ENCODE data around the gene CLHC1.
"Not testable (repeated sequence)": the region's sequence is repeated elsewhere in the genome, so short reads cannot be mapped to it uniquely, and the experiment has no call there.

CLHC1 gene

DNA sequence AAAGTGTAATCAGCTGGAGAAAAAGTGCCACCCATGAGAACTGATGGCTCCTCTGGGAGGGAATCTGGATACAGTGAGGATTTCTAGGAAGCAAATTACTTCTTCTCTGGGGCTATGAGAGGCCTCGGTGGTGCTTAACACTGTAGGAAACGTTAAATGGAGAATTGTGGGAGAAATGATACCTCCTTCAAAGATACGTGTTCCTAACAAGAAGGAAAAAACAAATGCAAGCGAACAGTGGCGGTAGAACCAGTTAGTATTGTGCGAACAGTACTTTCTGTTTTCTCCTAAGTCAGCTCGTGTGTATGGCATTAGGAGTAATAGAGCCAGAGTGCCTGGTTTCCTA, 37.5 kb upstream of the CLHC1 start:
- Histone ChIP-seq H3K79me2 (no peaks in the 10 kb centered on the region), H3K4me1 (peaks cover 3% of the 10 kb centered on the region), H3K9me3 (ENCODE audit: control insufficient read depth, low read length) (no peaks in the 10 kb centered on the region), H3K4me3 (ENCODE audit: low read depth, low read length) (peak overlapping the region; percentile 97), H3K4me2 (ENCODE audit: low read length) (peak overlapping the region; percentile 80), H3K27ac (peak overlapping the region; percentile 85), H2AFZ (peak overlapping the region; percentile 96), H3K36me3 (ENCODE audit: control insufficient read depth, insufficient read depth, low read length) (no peaks in the 10 kb centered on the region), H3K9ac (no peak overlapping the region), H3K27me3 (ENCODE audit: control insufficient read depth, insufficient read depth, low read length) (no peaks in the 10 kb centered on the region)
- TF ChIP-seq CTCF (IDR thresholded peaks at IDR 0.05) = no peak

DNA sequence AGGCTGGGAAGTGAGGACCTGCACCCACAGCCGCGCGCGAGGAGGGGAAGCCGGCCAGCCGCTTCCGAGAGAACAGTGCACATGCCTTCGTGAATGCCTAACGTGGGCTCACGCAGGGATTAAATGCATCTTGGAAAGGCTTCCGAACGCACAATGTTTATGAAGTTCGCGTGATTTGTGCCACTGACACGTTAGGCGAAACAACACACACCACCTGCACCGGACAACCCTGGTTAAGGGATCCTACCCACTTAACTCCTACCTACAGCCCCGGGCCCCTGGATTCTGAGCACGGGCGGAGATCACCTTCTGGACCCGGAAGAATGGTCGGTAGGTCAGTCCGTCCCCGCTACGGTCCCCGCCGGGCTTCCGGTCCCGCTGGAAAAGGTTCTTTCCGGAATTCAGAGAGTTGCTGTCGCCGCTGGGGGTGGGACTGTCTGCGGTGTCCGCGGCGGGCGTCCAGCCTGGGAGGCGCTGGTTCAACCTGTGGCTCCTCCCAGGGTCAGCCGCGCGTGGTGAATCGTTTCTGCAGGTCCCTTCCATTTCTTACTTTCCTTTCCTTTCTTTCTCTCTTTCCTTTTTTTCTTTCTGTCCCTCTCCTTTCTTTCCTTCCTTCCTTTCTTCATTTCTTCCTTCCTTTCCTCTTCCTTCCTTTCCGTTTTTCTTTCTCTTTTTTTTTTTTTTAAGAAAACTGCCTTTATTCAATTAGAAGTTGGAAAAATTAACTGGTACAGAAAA, 37.0 kb upstream of the CLHC1 start, which contains the start of gene MTIF2:
TSS of gene MTIF2 (minus strand) at position 325 of the 738 bp plus-strand sequence. CDS start 5,373 bp downstream, outside the sequence.
- Histone ChIP-seq H3K9ac (peak within 1 kb of the TSS; percentile 64), H2AFZ (peak within 1 kb of the TSS; percentile 96), H3K79me2 (no peaks in the 10 kb centered on the region), H3K4me1 (peaks cover 3% of the 10 kb centered on the region), H3K36me3 (ENCODE audit: control insufficient read depth, insufficient read depth, low read length) (no peaks in the 10 kb centered on the region), H3K4me2 (ENCODE audit: low read length) (peak within 1 kb of the TSS; percentile 80), H3K9me3 (ENCODE audit: control insufficient read depth, low read length) (no peaks in the 10 kb centered on the region), H3K27me3 (ENCODE audit: control insufficient read depth, insufficient read depth, low read length) (no peaks in the 10 kb centered on the region), H3K27ac (peak within 1 kb of the TSS; percentile 85), H3K4me3 (ENCODE audit: low read depth, low read length) (peak within 1 kb of the TSS; percentile 97)
- TF ChIP-seq CTCF (IDR thresholded peaks at IDR 0.05) = no peak

GRCh38 chr2:55268288-55268906, 36.3 kb upstream of the CLHC1 start:
- Histone ChIP-seq H3K4me3 (ENCODE audit: low read depth, low read length) (peak overlapping the region; percentile 97), H3K79me2 (no peaks in the 10 kb centered on the region), H3K9ac (peak overlapping the region; percentile 64), H3K27me3 (ENCODE audit: control insufficient read depth, insufficient read depth, low read length) (no peaks in the 10 kb centered on the region), H3K9me3 (ENCODE audit: control insufficient read depth, low read length) (no peaks in the 10 kb centered on the region), H3K36me3 (ENCODE audit: control insufficient read depth, insufficient read depth, low read length) (no peaks in the 10 kb centered on the region), H3K27ac (peak overlapping the region; percentile 85), H3K4me2 (ENCODE audit: low read length) (peak overlapping the region; percentile 80), H2AFZ (peak overlapping the region; percentile 96), H3K4me1 (peaks cover 3% of the 10 kb centered on the region)
- no peak for TF ChIP-seq CTCF (IDR thresholded peaks at IDR 0.05)

- H3K79me2 ChIP-seq; H3K9me3 ChIP-seq (ENCODE audit: control insufficient read depth, low read length); H3K4me3 ChIP-seq (ENCODE audit: low read depth, low read length); H3K27ac ChIP-seq; H3K27me3 ChIP-seq (ENCODE audit: control insufficient read depth, insufficient read depth, low read length); H3K4me2 ChIP-seq (ENCODE audit: low read length); H3K9ac ChIP-seq; H3K36me3 ChIP-seq (ENCODE audit: control insufficient read depth, insufficient read depth, low read length); H3K4me1 ChIP-seq; H2AFZ ChIP-seq: not testable (repeated sequence)
These were observed 27.5 kb upstream of the CLHC1 start for GRCh38 chr2:55259586-55259985.

- H3K4me2 ChIP-seq (ENCODE audit: low read length) = no peak overlapping the region
- H3K27ac ChIP-seq = no peak overlapping the region
- no peaks in the 10 kb centered on the region for H3K79me2 ChIP-seq
- TF ChIP-seq CTCF (IDR thresholded peaks at IDR 0.05) = no peak
- no peak overlapping the region for H2AFZ ChIP-seq
- no peaks in the 10 kb centered on the region for H3K27me3 ChIP-seq (ENCODE audit: control insufficient read depth, insufficient read depth, low read length)
- H3K9me3 ChIP-seq (ENCODE audit: control insufficient read depth, low read length) = no peaks in the 10 kb centered on the region
- no peak overlapping the region for H3K4me3 ChIP-seq (ENCODE audit: low read depth, low read length)
- no peaks in the 10 kb centered on the region for H3K36me3 ChIP-seq (ENCODE audit: control insufficient read depth, insufficient read depth, low read length)
- no peak overlapping the region for H3K9ac ChIP-seq
- no peaks in the 10 kb centered on the region for H3K4me1 ChIP-seq
These were observed 20.7 kb upstream of the CLHC1 start for GRCh38 chr2:55252832-55253231.

Measured in parathyroid adenoma (tissue), 2 donors.